LNCAP (cell line): ENCODE data around the gene ARL15.

Experiments
- CTCF ChIP-seq: fragments of 450-650 bp; IDR thresholded peaks from 2 replicates; pipeline ENCODE4 v1.5.1; 2017; ENCODE audit warnings: mild to moderate bottlenecking

ARL15 gene

GRCh38 chr5:54310433-54311175 lies at the start of gene ARL15:
ARL15 (minus strand) TSS chr5:54310573.
- TF ChIP-seq CTCF, result no peak

GRCh38 chr5:54360089-54360488 lies 49.7 kb upstream of the ARL15 start:
- TF ChIP-seq CTCF, result no peak

- TF ChIP-seq CTCF, result no peak
Observed at GRCh38 chr5:54357408-54358058, 47.2 kb upstream of the ARL15 start.

GRCh38 chr5:54347221-54347865 lies 37.0 kb upstream of the ARL15 start:
- no peak for TF ChIP-seq CTCF

- TF ChIP-seq CTCF, result no peak
Observed at GRCh38 chr5:54344653-54345052, 34.3 kb upstream of the ARL15 start.

- no peak for TF ChIP-seq CTCF
Observed at GRCh38 chr5:54341971-54342370, 31.6 kb upstream of the ARL15 start.

GRCh38 chr5:54337523-54337922 lies 27.1 kb upstream of the ARL15 start:
- no peak for TF ChIP-seq CTCF
